Measurements from ENCODE around the gene CARMIL1.

DNA sequence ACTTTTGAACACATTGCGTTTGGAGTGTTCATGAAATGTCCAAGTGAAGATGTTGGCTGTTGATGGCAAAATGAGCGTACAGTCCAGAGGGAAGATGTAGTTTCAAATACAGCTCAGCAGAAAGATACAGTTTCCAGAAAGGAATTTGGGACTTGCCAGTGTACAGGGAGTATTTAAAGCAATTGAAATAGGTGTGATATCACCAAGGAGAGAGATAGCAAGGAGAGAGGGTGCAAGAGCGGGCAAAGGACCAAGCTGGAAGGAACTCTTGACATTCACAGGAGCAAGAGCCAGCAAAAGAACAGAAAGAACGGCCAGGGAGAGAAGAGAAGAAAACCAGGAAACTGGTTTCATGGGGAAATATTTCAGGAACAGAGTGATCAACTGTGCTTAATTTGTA, 47.8 kb downstream of the CARMIL1 start:
- TF ChIP-seq, protein P1, sequence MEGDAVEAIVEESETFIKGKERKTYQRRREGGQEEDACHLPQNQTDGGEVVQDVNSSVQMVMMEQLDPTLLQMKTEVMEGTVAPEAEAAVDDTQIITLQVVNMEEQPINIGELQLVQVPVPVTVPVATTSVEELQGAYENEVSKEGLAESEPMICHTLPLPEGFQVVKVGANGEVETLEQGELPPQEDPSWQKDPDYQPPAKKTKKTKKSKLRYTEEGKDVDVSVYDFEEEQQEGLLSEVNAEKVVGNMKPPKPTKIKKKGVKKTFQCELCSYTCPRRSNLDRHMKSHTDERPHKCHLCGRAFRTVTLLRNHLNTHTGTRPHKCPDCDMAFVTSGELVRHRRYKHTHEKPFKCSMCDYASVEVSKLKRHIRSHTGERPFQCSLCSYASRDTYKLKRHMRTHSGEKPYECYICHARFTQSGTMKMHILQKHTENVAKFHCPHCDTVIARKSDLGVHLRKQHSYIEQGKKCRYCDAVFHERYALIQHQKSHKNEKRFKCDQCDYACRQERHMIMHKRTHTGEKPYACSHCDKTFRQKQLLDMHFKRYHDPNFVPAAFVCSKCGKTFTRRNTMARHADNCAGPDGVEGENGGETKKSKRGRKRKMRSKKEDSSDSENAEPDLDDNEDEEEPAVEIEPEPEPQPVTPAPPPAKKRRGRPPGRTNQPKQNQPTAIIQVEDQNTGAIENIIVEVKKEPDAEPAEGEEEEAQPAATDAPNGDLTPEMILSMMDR (IDR thresholded peaks at IDR 0.05; ENCODE audit: low read depth, low read length): no peak
- no peak for TF ChIP-seq EZH2phosphoT487 (IDR thresholded peaks at IDR 0.05; ENCODE audit: low read depth)
